NCI-H748 (cell line): ENCODE results near the gene GPRIN1.

Experiments
- DNase-seq: peaks from one replicate; lab custom pipeline; 2025; ENCODE audit not compliant: unreplicated experiment; lab: John Stamatoyannopoulos, UW

Gene GPRIN1

GRCh38 chr5:176625512-176625911 lies 15.6 kb upstream of the GPRIN1 start:
- DNase-seq: no peak

GRCh38 chr5:176624938-176625337 lies 15.0 kb upstream of the GPRIN1 start:
- DNase-seq: no peak

- no peak for DNase-seq
Observed at GRCh38 chr5:176624142-176624541, 14.2 kb upstream of the GPRIN1 start.

DNA sequence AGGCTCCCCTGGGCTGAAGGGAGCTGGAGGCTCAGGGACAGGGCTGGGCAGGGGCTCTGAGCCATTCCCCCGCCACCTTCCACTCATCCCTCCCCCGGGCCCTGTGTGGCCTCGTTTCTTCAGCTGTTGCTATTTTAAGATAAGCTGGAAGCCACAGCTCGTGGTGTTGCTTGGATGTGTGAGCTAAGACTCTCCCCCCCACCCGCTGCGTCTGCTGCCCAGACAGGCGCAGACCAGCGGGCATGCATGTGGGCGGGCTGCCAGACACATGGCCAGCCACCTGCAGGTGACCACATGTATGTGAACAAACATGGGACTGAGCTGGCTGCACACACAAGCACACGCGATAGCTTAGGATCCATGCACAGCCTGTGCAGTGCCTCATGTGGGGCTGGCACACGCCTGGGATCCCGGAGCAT lies 11.7 kb upstream of the GPRIN1 start:
- no peak for DNase-seq

GRCh38 chr5:176620333-176620981 lies 10.5 kb upstream of the GPRIN1 start:
- peak; percentile 14 for DNase-seq

DNA sequence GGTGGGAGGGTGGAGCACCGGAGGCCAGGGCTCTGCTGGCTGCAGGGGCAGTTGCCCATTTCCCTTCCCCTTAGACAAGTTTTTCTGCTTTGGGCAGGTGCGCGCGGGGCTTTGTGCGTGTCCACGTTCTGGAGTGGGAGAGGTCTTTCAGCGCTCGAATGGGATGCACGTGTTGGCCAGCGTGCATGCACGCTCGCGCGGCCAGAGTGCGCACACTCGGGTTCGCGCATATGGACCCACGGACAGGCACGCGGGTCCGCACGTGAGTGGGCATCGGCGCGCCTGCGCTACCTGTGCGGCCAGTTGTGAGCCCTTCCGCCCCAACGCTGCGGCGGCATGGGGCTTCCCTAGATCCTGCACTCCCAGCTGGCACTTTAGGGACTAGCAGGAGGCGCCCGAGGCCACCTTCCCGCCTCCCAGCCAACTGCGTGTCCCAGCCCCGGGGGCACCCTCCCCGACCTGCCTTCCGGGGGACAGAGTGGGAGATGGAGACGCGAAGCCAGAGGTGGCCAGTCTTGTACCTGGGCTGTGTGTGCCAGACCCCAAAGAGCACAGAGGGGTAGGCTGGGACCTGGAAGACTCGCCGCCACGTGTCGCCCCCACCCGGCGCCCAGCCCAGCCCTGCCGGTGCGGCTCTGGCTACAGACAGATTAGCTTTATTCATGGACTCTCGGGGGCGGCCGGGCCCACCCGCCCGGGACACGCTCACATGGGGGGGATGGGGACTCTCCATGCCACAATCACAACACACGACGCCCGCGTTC lies 9.8 kb upstream of the GPRIN1 start:
- DNase-seq: no peak

DNA sequence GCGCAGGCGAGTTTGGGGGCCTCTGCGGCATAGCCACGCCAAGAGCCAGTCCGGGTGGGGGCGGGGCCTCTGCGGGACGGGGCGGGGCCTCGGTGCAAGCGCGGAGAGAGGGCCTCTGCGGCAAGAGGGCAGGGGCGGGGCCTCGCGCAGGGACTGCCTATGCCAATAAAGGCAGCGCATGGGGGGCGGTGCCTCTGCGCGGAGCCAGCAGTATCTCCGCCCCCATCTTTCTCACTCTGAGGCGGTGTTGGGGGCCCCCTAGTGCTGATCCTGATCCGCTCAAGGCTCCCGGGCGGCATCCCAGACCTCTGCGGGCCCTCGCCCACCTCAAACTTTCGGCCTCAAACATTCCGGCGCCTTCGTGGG lies 9.2 kb upstream of the GPRIN1 start:
- DNase-seq: no peak

- DNase-seq: no peak
Observed at GRCh38 chr5:176618783-176619182, 8.8 kb upstream of the GPRIN1 start.

DNA sequence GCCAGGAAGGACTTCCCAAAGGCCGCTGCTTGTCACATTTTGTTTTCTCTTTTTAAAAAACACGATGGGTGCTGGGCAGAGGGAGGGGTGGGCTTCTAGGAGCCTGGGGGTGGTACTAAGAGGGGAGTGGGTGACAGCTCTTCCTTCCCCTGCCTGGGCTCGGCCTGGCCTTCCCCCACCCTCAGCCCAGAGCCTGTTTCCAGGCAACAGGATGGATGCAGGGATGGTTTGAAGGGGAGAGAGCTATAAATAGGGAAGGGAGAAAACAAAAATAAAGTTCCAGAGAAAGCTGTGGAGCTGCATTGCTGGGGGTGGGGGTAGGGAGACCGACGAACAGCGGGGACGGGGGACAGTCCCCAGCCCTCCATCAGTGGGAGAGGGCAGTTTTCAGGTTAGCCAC lies 6.6 kb upstream of the GPRIN1 start:
- no peak for DNase-seq

DNA sequence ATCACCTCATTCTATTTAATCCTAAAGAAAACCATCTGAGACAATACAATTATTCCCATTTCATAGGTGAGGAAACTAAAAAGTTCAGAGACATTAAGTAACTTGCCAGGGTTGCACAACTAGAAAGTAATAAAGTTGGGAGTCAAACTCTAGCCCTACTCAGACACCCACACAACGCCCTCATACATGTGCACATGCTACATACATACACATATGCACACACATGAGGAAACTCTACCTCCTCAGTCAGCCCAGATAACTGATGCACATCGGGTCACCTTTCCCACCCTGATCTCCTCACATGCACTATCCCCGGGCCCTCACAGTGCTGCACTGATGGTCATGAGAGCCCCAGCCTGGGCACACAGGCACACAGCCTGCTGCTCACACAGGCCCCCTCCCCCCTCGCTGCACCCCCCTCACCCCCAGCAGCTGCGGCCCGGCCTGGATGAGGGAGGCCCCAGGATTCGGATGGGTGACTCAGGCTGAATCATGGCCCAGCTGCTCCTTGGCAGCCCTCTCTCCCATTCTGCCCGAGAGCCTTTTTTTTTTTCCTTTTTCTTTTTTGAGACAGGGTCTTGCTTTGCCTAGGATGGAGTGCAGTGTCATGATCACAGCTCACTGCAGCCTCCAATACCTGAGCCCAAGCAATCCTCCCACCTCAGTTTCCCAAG lies 5.0 kb upstream of the GPRIN1 start:
- DNase-seq: no peak

DNA sequence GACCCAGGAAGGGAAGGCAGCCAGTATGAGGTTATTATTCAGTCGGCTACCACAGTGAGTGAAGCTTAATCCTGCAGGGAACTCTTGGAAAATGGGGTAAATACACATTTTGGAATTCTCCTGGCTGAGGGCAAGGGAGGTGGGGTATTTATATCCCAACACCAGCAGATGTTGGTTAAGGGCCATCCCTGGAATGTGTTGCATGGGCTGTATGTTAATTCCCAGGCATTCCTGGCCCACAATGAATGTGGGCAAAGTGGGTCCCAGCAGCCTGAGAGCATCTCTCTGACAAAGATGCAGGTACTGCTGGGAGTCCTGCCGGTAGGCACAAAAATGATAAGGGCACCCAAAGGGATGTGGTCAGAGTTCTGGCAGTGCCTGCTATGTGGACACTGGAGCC lies 2.9 kb upstream of the GPRIN1 start:
- DNase-seq: no peak

GRCh38 chr5:176612008-176612407 lies 2.1 kb upstream of the GPRIN1 start:
- DNase-seq: no peak

- DNase-seq: no peak
Observed at GRCh38 chr5:176611435-176611834, 1.5 kb upstream of the GPRIN1 start.

DNA sequence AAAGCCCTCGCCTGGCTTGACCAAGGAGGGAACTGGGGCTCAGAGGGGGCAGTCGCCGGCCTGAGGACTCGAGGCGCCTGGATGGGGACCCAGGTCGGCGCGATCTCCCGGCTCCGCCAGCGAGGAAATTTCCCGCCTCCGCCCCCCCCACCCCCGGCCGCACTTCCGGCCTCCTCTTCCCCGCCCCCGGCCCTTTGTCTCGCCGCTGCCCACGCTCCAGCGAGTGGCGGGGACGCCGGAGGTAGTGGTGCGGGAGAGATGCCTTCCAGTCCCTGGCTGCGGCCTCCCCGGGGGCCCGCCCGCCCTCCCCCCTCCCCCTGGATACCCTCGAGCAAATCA lies 448 bp upstream of the GPRIN1 start:
- DNase-seq: peak; percentile 79

DNA sequence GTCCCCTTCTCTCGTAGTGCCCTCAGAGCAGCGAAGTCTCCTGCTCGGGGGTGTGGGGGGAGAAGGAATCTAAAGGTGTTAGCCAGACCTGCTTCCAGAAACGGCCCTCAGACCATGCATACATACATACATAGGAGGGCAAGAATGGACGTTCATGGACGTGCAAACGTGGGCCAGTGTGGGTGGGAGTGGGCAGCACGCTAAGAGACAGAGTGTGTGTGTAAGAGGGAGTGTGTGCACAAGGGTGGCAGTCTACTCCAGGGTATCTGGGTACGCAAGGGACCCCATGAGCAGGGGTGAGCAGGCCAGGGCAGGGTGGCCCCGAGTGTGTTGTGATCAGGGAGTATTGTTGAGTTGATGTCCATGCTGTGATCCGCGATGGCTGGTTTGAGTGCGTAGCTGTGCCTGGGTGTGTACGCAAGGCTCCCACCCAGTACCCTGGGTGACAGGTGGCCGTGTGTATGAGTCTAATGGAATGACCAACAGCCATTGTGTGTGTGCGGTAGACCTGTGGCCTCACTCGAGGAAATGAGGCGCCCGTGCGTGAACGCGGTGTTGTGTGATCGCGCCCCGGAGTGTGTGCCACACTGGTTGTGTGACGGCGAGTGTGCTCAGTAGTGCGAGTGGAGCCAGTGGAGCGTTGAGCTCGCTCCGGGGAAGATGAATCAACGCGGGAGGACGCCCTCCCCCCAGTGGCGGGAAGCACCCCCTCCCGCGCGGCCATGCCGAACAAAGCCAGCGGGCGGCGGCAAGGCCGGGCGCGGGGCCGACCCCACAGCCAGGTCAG lies 826 bp downstream of the GPRIN1 start:
- peak; percentile 74 for DNase-seq

DNA sequence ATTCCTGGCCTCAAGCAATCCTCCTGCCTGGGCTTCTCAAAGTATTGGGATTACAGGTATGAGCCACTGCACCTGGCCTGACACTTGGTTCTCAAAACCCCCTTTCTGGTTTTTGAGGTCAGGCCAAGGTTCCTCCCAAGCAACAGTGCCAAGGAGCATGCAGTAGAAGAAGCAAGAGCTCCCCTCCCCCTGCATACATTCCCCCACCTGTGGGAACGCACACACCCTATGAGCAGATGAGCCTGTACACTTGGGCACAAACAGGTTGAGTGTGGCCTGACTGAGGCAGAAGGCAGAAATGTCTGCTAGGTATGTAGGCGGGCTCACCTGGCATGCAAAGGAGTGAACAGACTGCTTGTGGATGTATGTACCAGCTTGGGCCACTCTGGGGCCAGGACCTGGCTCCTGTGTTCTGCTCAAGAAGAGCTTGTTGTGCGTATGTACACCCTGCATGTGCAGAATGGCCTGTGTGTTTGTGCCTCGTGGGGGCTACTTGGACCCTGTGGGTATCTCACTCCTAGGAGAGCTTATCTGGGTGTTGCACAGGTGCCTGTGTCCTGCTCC lies 1.7 kb downstream of the GPRIN1 start:
- no peak for DNase-seq

GRCh38 chr5:176606875-176607274 lies 3.1 kb downstream of the GPRIN1 start:
- DNase-seq: no peak

DNA sequence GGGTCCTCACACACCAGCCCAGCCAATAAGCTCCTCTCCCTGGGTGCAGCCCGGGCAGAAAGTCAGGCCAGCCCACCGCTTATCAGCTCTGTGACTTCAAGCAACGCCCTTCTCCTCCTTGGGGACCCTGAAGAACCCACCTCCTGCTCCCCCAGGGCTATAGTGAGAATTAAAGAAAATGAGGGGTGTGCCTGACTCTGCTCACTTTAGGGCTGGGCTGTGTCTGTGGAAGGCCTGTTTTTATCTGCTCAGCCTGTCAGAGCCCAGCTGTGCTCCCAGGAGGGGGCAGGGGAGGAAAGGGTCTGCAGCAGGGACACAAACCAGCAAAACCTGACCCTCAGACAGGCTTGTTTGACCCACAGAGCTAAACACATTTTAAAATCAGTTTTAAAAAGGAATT lies 3.9 kb downstream of the GPRIN1 start:
- no peak for DNase-seq

GRCh38 chr5:176603091-176603490 lies 6.9 kb downstream of the GPRIN1 start:
- no peak for DNase-seq

GRCh38 chr5:176601901-176602482 lies 8.0 kb downstream of the GPRIN1 start:
- DNase-seq: no peak
